IMR-90 (cell line): ENCODE measurements around the gene HOXD13. TPM values are rescaled to one million over a fixed set of nuclear protein-coding genes. Genes with fewer than 3 reads are reported as not detected.

ENCODE experiments used
- ATAC-seq: fragments of 200-7000 bp; cut with Tn5 transposase; 2 replicates; pipeline ENCODE4 v1.9.1; 2020; ENCODE audit warnings: low read depth, mild to moderate bottlenecking, moderate library complexity
- BruUV-seq: library from RNA; stranded (reverse); fragments of 400-500 nt; replicated peaks from 2 replicates; lab custom pipeline; 2021; lab: Mats Ljungman, UMichigan
- CTCF ChIA-PET: fragments of 300-600 bp; formaldehyde crosslinking; extraction: SDS; loops from one replicate; lab custom pipeline; 2021; ENCODE audit warnings: antibody characterized with exemption; lab: Yijun Ruan, JAX
- POLR2A ChIA-PET: fragments of 300-600 bp; sonication (Branson Sonifier 250); formaldehyde crosslinking; loops from one replicate; lab custom pipeline; 2022; ENCODE audit warnings: antibody characterized with exemption; ENCODE audit not compliant: unreplicated experiment; lab: Charles Lee
- DNase-seq: peaks from one replicate; pipeline ENCODE4 v3.0.0; 2013
- H2AFZ ChIP-seq: replicated peaks from 2 replicates; pipeline ENCODE3; 2013; ENCODE audit warnings: low read length, mild to moderate bottlenecking; ENCODE audit not compliant: poor library complexity
- H2AK5ac ChIP-seq: 2 replicates; pipeline ENCODE4 v1.6.1; 2013; ENCODE audit warnings: low read depth, low read length, inconsistent platforms
- H2AK9ac ChIP-seq: replicated peaks from 2 replicates; pipeline ENCODE3; 2013; ENCODE audit warnings: mild to moderate bottlenecking, low read depth, low read length, moderate library complexity; ENCODE audit not compliant: poor library complexity
- H2BK120ac ChIP-seq: 2 replicates; pipeline ENCODE4 v1.6.1; 2013; ENCODE audit warnings: low read depth, low read length, inconsistent platforms
- H2BK15ac ChIP-seq: 3 replicates; pipeline ENCODE4 v1.6.1; 2013; ENCODE audit warnings: low read depth, low read length, inconsistent platforms
- H2BK20ac ChIP-seq: 2 replicates; pipeline ENCODE4 v1.6.1; 2013; ENCODE audit warnings: low read depth, mild to moderate bottlenecking, inconsistent platforms, low read length, moderate library complexity
- H2BK5ac ChIP-seq: 2 replicates; pipeline ENCODE4 v1.6.1; 2013; ENCODE audit warnings: mild to moderate bottlenecking, low read depth, low read length, inconsistent platforms; ENCODE audit not compliant: poor library complexity, severe bottlenecking
- H3K14ac ChIP-seq: replicated peaks from 2 replicates; pipeline ENCODE4 v1.6.1; 2013; ENCODE audit warnings: low read depth, low read length, inconsistent platforms
- H3K18ac ChIP-seq: 2 replicates; pipeline ENCODE4 v1.6.1; 2013; ENCODE audit warnings: low read depth, low read length, control low read depth
- H3K23ac ChIP-seq: 2 replicates; pipeline ENCODE4 v1.6.1; 2013; ENCODE audit warnings: low read depth, low read length, inconsistent platforms
- H3K27ac ChIP-seq: 2 replicates; pipeline ENCODE4 v1.5.1; 2013; ENCODE audit warnings: mild to moderate bottlenecking, control low read depth, low read length; ENCODE audit not compliant: insufficient read depth
- H3K27me3 ChIP-seq: 2 replicates; pipeline ENCODE4 v1.6.1; 2013; ENCODE audit warnings: low read length; ENCODE audit not compliant: control insufficient read depth, insufficient read depth
- H3K36me3 ChIP-seq: 2 replicates; pipeline ENCODE4 v1.6.1; 2013; ENCODE audit warnings: low read length, mixed read lengths; ENCODE audit not compliant: control insufficient read depth, insufficient read depth
- H3K4ac ChIP-seq: 2 replicates; pipeline ENCODE4 v1.6.1; 2013; ENCODE audit warnings: low read depth, low read length, inconsistent platforms
- H3K4me1 ChIP-seq: 2 replicates; pipeline ENCODE4 v1.6.1; 2013; ENCODE audit warnings: low read length, mixed read lengths; ENCODE audit not compliant: control insufficient read depth, insufficient read depth
- H3K4me2 ChIP-seq: 2 replicates; pipeline ENCODE4 v1.6.1; 2013; ENCODE audit warnings: low read depth, mild to moderate bottlenecking, control low read depth, low read length, moderate library complexity
- H3K4me3 ChIP-seq: 2 replicates; pipeline ENCODE4 v1.5.1; 2013; ENCODE audit warnings: low read depth, mild to moderate bottlenecking, control low read depth, low read length, moderate library complexity; ENCODE audit not compliant: insufficient read depth
- H3K56ac ChIP-seq: 2 replicates; pipeline ENCODE4 v1.6.1; 2013; ENCODE audit warnings: low read length, inconsistent platforms; ENCODE audit not compliant: insufficient read depth; ENCODE audit errors: extremely low read depth
- H3K79me1 ChIP-seq, 2 experiments: 2 replicates each; pipeline ENCODE4 v1.6.1; 2013; ENCODE audit warnings: low read length in 2 of 2, inconsistent platforms in 1 of 2, low read depth in 1 of 2
- H3K9ac ChIP-seq: 2 replicates; pipeline ENCODE4 v1.6.1; 2013; ENCODE audit warnings: low read depth, low read length, control low read depth
- H3K9me1 ChIP-seq: 2 replicates; pipeline ENCODE4 v1.6.1; 2013; ENCODE audit warnings: low read length, inconsistent platforms; ENCODE audit not compliant: insufficient read depth
- H3K9me3 ChIP-seq: 2 replicates; pipeline ENCODE4 v1.6.1; 2013; ENCODE audit warnings: low read length; ENCODE audit not compliant: control insufficient read depth, insufficient read depth
- H4K20me1 ChIP-seq: 2 replicates; pipeline ENCODE4 v1.6.1; 2013; ENCODE audit warnings: low read length, inconsistent platforms; ENCODE audit not compliant: insufficient read depth
- H4K5ac ChIP-seq: 2 replicates; pipeline ENCODE4 v1.6.1; 2013; ENCODE audit warnings: mild to moderate bottlenecking, low read depth, low read length, control low read depth
- H4K8ac ChIP-seq, 2 experiments: 2 replicates each; pipeline ENCODE4 v1.6.1; 2013; ENCODE audit warnings: low read depth in 2 of 2, low read length in 2 of 2, control low read depth in 1 of 2, inconsistent platforms in 1 of 2
- H4K91ac ChIP-seq: 2 replicates; pipeline ENCODE4 v1.6.1; 2013; ENCODE audit warnings: low read depth, low read length, inconsistent platforms; ENCODE audit not compliant: insufficient read depth
- BHLHE40 ChIP-seq: fragments of 150-350 bp; IDR thresholded peaks from 2 replicates; pipeline ENCODE4 v1.6.1; 2016; ENCODE audit warnings: mild to moderate bottlenecking, low read depth, low read length
- MAZ ChIP-seq: IDR thresholded peaks from 2 replicates; pipeline ENCODE4 v1.6.1; 2012; ENCODE audit warnings: low read depth, mild to moderate bottlenecking, low read length, improper control_type of control experiment, moderate library complexity, borderline replicate concordance
- WGBS, 2 experiments: methylation state at CpG; one replicate each; pipeline versions ENCODE4 v1.1.5 to v1.1.7; 2013; ENCODE audit warnings: missing lambda C conversion rate in 2 of 2; ENCODE audit not compliant: insufficient read length in 1 of 2; ENCODE audit errors: extremely low coverage in 2 of 2; 5-methylcytosine and 5-hydroxymethylcytosine counted together
- dilution Hi-C: fragments of 300-500 bp; cut with HindIII; formaldehyde crosslinking; loops from one replicate; pipeline ENCODE4 v1.14.3; 2018; ENCODE audit warnings: low sequenced_read_pairs; ENCODE audit not compliant: unreplicated experiment
- in situ Hi-C: fragments of 300-500 bp; cut with MboI; formaldehyde crosslinking; loops from 3 replicates; pipeline ENCODE4 v1.14.3; 2019; ENCODE audit warnings: low sequenced_read_pairs, inconsistent platforms, mixed read lengths
- intact Hi-C: fragments of 100-400 bp; cut with micrococcal nuclease; formaldehyde crosslinking; loops from 2 replicates; pipeline ENCODE4 v1.10.0; 2022
- polyA plus RNA-seq, 3 experiments: library from polyadenylated mRNA; depleted of rRNA; stranded (reverse); fragments of >200 nt; gene quantifications; 2 replicates each; pipeline ENCODE4 v1.2.3, GENCODE V29; 2012; ENCODE audit warnings: low replicate concordance in 1 of 3
- total RNA-seq: library from RNA; depleted of rRNA; stranded (reverse); fragments of >200 nt; gene quantifications from 2 replicates; pipeline ENCODE4 v1.2.3, GENCODE V29; 2012

The HOXD13 gene
- total and polyA plus RNA-seq, 2 of the 4 experiments (the other 2 are of a cell fraction), result not detected

DNA sequence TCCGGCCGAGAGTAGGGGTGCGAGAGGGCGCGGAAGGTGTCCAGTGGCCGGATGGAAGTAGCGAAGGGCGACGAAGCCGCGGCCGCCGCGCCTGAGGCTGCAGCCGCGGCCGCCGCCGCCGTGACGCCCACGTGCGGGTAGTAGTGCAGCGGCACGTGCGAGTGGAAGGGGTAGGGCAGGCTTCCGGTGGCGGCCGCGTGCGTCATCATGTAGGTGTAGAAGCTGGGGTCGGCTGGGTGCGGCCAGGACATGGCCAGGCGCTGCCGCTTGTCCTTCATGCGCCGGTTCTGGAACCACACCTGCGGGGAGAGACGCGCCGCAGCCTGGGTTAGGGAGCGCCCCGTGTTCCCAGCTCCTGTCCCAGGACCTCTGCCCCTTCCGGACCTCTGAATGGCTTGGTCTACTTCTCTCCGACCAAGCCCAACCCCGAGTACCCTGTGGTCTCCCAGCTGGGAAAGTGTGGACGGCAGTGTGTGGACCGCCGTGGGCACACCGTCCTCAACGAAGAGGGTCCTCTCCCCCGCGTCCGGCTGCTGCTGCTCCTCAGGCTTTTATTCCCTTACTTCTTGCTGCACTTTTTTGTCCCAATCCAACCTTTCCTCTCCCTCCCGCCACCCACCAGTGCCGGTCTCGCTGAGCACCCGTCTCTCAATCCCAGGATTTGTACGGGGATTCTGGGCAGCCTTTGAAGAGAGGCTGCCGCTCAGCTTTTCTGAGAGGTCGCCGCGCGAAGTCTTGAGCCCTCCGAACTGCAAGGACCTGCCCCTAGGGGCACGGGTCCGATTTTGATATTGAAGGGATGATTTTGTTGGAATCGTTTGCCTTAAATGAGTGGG, 11.8 kb upstream of the HOXD13 start:
- peaks cover 1% of the 10 kb centered on the region for H3K4me1 ChIP-seq
- H2AK5ac ChIP-seq, result no peak overlapping the region
- H3K27me3 ChIP-seq, result peaks cover 86% of the 10 kb centered on the region
- TF ChIP-seq BHLHE40 (peak; percentile 82), MAZ (no peak)
- H4K5ac ChIP-seq, result no peak overlapping the region
- no peak overlapping the region for H3K56ac ChIP-seq
- no peak overlapping the region for H3K14ac ChIP-seq
- H3K9me1 ChIP-seq, result no peaks in the 10 kb centered on the region
- 0% methylated on average over 16 of the region's 68 CpGs; no CpG with 5 or more reads in 1 of the 2 experiments for WGBS, 2 experiments
- no peaks in the 10 kb centered on the region for H3K79me1 ChIP-seq
- no peak overlapping the region for H3K23ac ChIP-seq
- H2BK15ac ChIP-seq, result no peak overlapping the region
- H3K4me2 ChIP-seq, result peak overlapping the region; percentile 38
- H3K36me3 ChIP-seq, result no peaks in the 10 kb centered on the region
- H2BK20ac ChIP-seq, result no peak overlapping the region
- in situ Hi-C loops, result loop anchor here (25.0 kb wide), 2 partner anchors 1043 to 1343 kb away; no protein-coding TSS in a partner anchor
- no peak overlapping the region for H2AK9ac ChIP-seq
- H3K4ac ChIP-seq, result no peak overlapping the region
- ChIA-PET CTCF (no interaction called here), POLR2A (no interaction called here)
- no peak overlapping the region for H2BK120ac ChIP-seq
- H3K18ac ChIP-seq, result no peak overlapping the region
- dilution Hi-C loops, result no loop called here
- H3K9me3 ChIP-seq, result peaks cover 28% of the 10 kb centered on the region
- no peak for DNase-seq
- no peak overlapping the region for H4K91ac ChIP-seq
- BruUV-seq, result no TSS peak
- H2AFZ ChIP-seq, result peak overlapping the region; percentile 66
- peak overlapping the region; percentile 14; the same call in 1 of the 2 replicates for H3K4me3 ChIP-seq
- intact Hi-C loops, result no loop called here
- peaks cover 3% of the 10 kb centered on the region; the same call in 1 of the 2 replicates for H4K20me1 ChIP-seq
- no peak overlapping the region for H4K8ac ChIP-seq
- H2BK5ac ChIP-seq, result no peak overlapping the region
- H3K9ac ChIP-seq, result no peak overlapping the region
- no peak overlapping the region for H3K27ac ChIP-seq
- no peak for ATAC-seq
